ENCODE measurements around the gene IRF2. TPM values are rescaled to one million over a fixed set of nuclear protein-coding genes. Genes with fewer than 3 reads are reported as not detected.
A peak's percentile ranks its signal among the peaks of the same experiment; 100 is the strongest.

IRF2 gene
- total and polyA plus RNA-seq, 2 of the 8 experiments (the other 6 are each of a cell fraction or from before 2014, with no cell fraction given) = 13.8 to 17.0 TPM

GRCh38 chr4:184437565-184438265, 36.6 kb downstream of the IRF2 start:
- Histone ChIP-seq H2BK15ac (ENCODE audit: low read length) (no peak overlapping the region; the same call in 1 of the 2 replicates), H3K18ac (ENCODE audit: extremely low read depth, low read length) (no peak overlapping the region), H3K79me1 (ENCODE audit: low read depth, low read length) (peaks cover 2% of the 10 kb centered on the region), H4K91ac (replicated peaks; ENCODE audit: insufficient read length, low read length) (peak overlapping the region; percentile 25), H3K23me2 (ENCODE audit: low read depth, low read length) (no peaks in the 10 kb centered on the region), H3K79me2 (ENCODE audit: control insufficient read depth in 1 of 2, insufficient read depth in 2 of 2, low read length in 2 of 2) (peaks cover 0 to 83% of the 10 kb centered on the region in 2 experiments), H2BK120ac (replicated peaks; ENCODE audit: low read depth, low read length) (no peak overlapping the region), H3K4me3 (ENCODE audit: extremely low read depth in 1 of 4, insufficient read depth in 2 of 4, low read depth in 3 of 4, low read length in 4 of 4) (no peak overlapping the region), H3K27ac (ENCODE audit: low read depth, low read length) (no peak overlapping the region), H3K4ac (replicated peaks; ENCODE audit: insufficient read length, low read depth, low read length) (no peak overlapping the region), H3K14ac (ENCODE audit: insufficient read length) (no peak overlapping the region), H3K4me1 (replicated peaks in 1 of 4; ENCODE audit: control insufficient read depth in 3 of 4, insufficient read depth in 4 of 4, low read length in 3 of 4) (peaks cover 2 to 13% (median 10%) of the 10 kb centered on the region in 4 experiments; a peak in 6 of 7 replicates), H2BK12ac (ENCODE audit: low read depth, low read length) (no peak overlapping the region), H3K56ac (replicated peaks; ENCODE audit: insufficient read length, low read depth, low read length) (no peak overlapping the region), H4K20me1 (replicated peaks in 1 of 2; ENCODE audit: control insufficient read depth in 1 of 2, insufficient read depth in 2 of 2, low read length in 2 of 2) (peaks cover 0 to 2% of the 10 kb centered on the region in 2 experiments), H4K5ac (ENCODE audit: insufficient read length, low read depth, low read length) (no peak overlapping the region), H3K9ac (replicated peaks in 1 of 4; ENCODE audit: extremely low read depth in 1 of 4, low read depth in 3 of 4, low read length in 3 of 4) (no peak overlapping the region), H4K8ac (ENCODE audit: extremely low read depth, insufficient read depth, low read length) (no peak overlapping the region), H2BK20ac (ENCODE audit: low read length) (no peak overlapping the region; the same call in 1 of the 2 replicates), H3K23ac (ENCODE audit: insufficient read length) (no peak overlapping the region), H3K36me3 (ENCODE audit: control insufficient read depth in 2 of 4, insufficient read depth in 4 of 4, low read length in 3 of 4) (no peaks in the 10 kb centered on the region), H2BK5ac (ENCODE audit: low read depth, low read length) (no peak overlapping the region), H3K9me3 (ENCODE audit: insufficient read depth in 2 of 2, low read depth in 1 of 2, low read length in 1 of 2) (no peaks in the 10 kb centered on the region), H2AK5ac (ENCODE audit: low read depth, low read length) (no peak overlapping the region; the same call in 1 of the 2 replicates), H3K27me3 (replicated peaks in 1 of 4; ENCODE audit: control insufficient read depth in 3 of 4, extremely low read depth in 1 of 4, insufficient read depth in 3 of 4, low read length in 3 of 4) (no peaks in the 10 kb centered on the region), H2AFZ (ENCODE audit: low read length) (no peak overlapping the region), H3K4me2 (ENCODE audit: insufficient read depth in 1 of 2, low read depth in 2 of 2, low read length in 2 of 2) (no peak overlapping the region)
- DNase-seq (ENCODE audit: low read depth in 1 of 2, low spot score in 2 of 2) (no peak), FAIRE-seq (no peak)
- POLR2A ChIA-PET (ENCODE audit: partially characterized antibody) = no interaction called here
- CTCF ChIA-PET (ENCODE audit: partially characterized antibody) = interaction anchor here (0.5 to 1.5 kb wide), 5 partner anchors 10 to 1489 kb away, joined by 3 to 7 read pairs (median 4); no protein-coding TSS in a partner anchor
- WGBS, 2 experiments (ENCODE audit: extremely low coverage in 1 of 2, insufficient coverage in 1 of 2, insufficient read length in 1 of 2, insufficient replicate concordance in 2 of 2, low coverage in 1 of 2, low lambda C conversion rate in 2 of 2, missing lambda C conversion rate in 1 of 2) = 81% methylated on average over 11 of the region's 11 CpGs; no CpG with 5 or more reads in 1 of the 2 experiments
- TF ChIP-seq SP2 (IDR thresholded peaks at IDR 0.05; ENCODE audit: low read length) (no peak), USF2 (IDR thresholded peaks at IDR 0.05; ENCODE audit: low read length) (no peak), RNF2 (IDR thresholded peaks at IDR 0.05; ENCODE audit: borderline replicate concordance, low read depth, low read length, missing control alignments, poor library complexity, severe bottlenecking) (no peak), YY1 (IDR thresholded peaks at IDR 0.05; ENCODE audit: low read depth, low read length) (no peak), CTCF (IDR thresholded peaks at IDR 0.05; ENCODE audit: control extremely low read depth in 1 of 3, insufficient read depth in 1 of 3, low read depth in 1 of 3, low read length in 3 of 3) (no peak), TEAD4 (IDR thresholded peaks at IDR 0.05; ENCODE audit: low read depth, low read length) (no peak), RAD21 (IDR thresholded peaks at IDR 0.05 in 1 of 2, conservative IDR thresholded peaks at IDR 0.05 in 1 of 2; ENCODE audit: low read depth in 2 of 2, low read length in 2 of 2) (no peak), CHD2 (IDR thresholded peaks at IDR 0.05; ENCODE audit: low read length) (no peak)
